AG09319 (cell line): Measurements from ENCODE around the gene KLHL30.
A peak's percentile ranks its signal among the peaks of the same experiment; 100 is the strongest.

ENCODE experiments used
- DNase-seq: peaks from one replicate; pipeline ENCODE4 v3.0.0-alpha.2; 2010; ENCODE audit warnings: low read depth; ENCODE audit errors: extremely low read depth
- TF ChIP-seq, protein P1 (sequence below): IDR thresholded peaks from 2 replicates; pipeline ENCODE4 v1.5.1; 2011; ENCODE audit warnings: low read depth, mild to moderate bottlenecking, inconsistent platforms, low read length, moderate library complexity

Gene KLHL30

GRCh38 chr2:238131761-238132462, 6.6 kb upstream of the KLHL30 start:
- TF ChIP-seq, protein P1, sequence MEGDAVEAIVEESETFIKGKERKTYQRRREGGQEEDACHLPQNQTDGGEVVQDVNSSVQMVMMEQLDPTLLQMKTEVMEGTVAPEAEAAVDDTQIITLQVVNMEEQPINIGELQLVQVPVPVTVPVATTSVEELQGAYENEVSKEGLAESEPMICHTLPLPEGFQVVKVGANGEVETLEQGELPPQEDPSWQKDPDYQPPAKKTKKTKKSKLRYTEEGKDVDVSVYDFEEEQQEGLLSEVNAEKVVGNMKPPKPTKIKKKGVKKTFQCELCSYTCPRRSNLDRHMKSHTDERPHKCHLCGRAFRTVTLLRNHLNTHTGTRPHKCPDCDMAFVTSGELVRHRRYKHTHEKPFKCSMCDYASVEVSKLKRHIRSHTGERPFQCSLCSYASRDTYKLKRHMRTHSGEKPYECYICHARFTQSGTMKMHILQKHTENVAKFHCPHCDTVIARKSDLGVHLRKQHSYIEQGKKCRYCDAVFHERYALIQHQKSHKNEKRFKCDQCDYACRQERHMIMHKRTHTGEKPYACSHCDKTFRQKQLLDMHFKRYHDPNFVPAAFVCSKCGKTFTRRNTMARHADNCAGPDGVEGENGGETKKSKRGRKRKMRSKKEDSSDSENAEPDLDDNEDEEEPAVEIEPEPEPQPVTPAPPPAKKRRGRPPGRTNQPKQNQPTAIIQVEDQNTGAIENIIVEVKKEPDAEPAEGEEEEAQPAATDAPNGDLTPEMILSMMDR, result no peak
- DNase-seq, result no peak

- TF ChIP-seq, protein P1, result no peak
- DNase-seq, result no peak
Measured at GRCh38 chr2:238132463-238133450, 5.7 kb upstream of the KLHL30 start.

DNA sequence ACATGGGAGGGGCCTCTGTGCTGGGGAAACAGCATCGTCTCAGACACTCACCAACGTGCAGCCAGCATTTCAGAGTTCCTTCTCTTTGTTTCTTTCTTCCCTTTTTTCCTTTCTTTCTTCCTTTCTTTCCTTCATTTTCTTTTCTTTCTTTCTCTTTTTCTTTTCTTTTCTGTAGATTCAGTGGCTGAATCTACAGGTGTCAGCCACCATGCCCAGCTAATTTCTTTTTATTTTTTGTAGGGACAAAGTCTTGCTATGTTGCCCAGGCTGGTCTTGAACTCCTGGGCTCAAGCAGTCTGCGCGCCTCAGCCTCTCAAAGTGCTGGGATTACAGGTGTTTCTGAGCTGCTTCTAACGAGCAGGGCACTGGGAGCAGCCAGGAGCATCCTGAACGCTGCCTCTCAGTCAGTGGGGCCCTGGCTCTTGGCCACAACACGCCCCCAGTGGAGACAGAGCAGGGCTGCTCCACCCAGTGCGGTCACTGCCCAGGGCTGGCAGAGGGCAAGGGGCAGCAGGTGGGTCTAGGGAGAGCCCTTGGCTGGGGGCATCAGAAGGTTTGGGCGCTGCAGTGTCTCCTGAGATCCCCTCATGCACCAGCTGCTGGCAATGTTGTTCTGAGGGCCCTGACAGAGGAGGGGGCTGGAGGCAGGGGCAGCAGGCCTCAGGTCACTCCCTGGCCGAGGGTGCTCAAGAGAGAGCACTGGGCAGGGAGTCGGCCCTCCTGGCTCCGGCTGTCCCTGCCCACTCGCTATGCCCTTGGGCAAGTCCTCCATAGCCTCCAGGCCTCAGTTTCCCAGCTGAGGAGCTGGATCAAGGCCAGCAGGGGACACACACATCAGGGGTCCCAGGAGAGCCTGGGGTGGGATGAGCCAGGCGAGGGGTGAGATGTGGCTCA, 4.7 kb upstream of the KLHL30 start:
- DNase-seq, result no peak

DNA sequence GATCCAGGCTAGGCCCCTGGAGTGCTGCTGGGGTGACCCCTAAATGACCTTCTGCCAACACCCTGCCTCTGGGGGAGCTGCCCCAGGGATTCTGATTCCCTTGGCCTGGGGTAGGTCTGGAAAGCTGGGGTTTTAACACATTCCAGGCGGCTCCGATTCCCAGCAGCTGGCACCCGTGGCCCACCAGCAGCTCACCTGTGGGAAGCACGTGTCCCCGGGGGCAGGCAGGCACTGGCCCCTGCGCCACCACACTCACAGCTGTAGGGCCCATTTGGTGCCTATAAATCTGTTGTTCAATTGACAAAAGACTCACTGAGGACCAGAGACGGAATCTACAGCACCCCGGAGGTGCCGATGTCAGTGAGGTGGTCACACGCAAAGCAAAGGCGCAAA, 4.1 kb upstream of the KLHL30 start:
- DNase-seq, result no peak
- TF ChIP-seq, protein P1, result no peak

More for the DNA sequence above, 4.7 kb upstream of the KLHL30 start:
- TF ChIP-seq, protein P1, result no peak

DNA sequence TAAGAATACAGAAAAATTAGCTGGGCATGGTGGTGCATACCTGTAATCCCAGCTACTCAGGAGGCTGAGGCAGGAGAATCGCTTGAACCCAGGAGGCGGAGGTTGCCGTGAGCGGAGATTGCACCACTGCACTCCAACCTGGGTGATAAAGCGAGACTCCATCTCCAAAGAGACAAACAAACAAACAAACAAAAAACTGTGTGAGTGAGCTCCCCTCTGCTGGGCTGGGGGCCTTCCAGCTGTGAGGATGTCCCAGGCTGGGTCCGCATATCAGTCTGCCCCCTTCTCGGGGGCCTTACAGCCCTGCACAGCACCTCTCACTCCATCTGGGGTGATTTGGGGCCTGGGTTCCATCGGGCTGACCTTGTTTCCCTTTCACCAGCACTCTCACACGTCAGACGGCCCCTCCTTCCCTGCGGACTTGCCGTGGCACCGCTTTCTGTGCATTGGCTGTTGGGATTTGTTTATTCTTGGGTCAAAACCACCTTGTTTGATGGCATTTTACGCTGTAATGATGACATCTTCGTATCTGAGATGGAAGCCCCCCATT, 2.8 kb upstream of the KLHL30 start:
- DNase-seq, result no peak

DNA sequence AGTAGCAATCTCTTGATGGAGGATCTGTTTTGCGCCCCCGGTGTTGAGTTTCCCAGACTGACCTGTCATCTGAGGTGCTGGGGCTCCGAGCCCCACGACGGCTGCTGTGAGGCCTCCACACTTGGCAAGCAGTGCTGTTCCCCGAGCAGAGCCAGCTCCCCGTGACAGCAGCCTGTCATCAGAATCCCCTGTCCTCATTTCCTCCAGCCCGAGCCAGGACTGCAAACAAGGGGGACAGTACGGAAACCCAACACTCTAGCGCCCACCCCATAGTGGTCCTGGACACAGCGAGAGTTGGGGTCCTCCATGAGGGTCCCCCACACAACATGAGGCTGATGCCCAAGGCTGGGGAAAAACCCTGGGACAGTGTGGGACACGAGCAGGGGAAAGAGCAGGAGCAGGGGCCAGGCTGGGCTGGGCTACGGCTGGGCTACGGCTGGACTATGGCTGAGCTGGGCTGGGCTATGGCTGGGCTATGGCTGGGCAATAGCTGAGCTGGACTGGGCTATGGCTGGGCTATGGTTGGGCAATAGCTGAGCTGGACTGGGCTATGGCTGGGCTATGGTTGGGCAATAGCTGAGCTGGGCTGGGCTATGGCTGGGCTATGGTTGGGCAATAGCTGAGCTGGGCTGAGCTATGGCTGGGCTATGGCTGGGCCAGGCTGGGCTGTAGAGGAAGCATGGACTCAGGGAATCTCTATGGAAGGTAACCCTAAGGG, 1.5 kb upstream of the KLHL30 start:
- DNase-seq, result peak; percentile 55

More for the DNA sequence above, 2.8 kb upstream of the KLHL30 start:
- TF ChIP-seq, protein P1, result no peak

More for the DNA sequence above, 1.5 kb upstream of the KLHL30 start:
- TF ChIP-seq, protein P1, result no peak
